ELF-1 (cell line): ENCODE data around the gene LCK.
"Not testable (repeated sequence)": the region's sequence is repeated elsewhere in the genome, so short reads cannot be mapped to it uniquely, and the experiment has no call there.

ENCODE experiments used
- DNase-seq: peaks from one replicate; pipeline ENCODE4 v3.0.0-alpha.2; 2016; ENCODE audit warnings: low read depth, low spot score

LCK gene

GRCh38 chr1:32239790-32240139 lies 11.3 kb upstream of the LCK start:
- no peak for DNase-seq

- DNase-seq = peak; percentile 93
These were observed 10.7 kb upstream of the LCK start for GRCh38 chr1:32240140-32240951.

- DNase-seq = peak; percentile 76
These were observed 9.9 kb upstream of the LCK start for GRCh38 chr1:32241001-32241763.

- DNase-seq = peak; percentile 80
These were observed 8.7 kb upstream of the LCK start for GRCh38 chr1:32242341-32242851.

- DNase-seq = no peak
These were observed 4.2 kb upstream of the LCK start, which contains the start of gene FAM167B for GRCh38 chr1:32246888-32247273. Gene FAM167B (plus strand): TSS chr1:32247222. CDS start chr1:32247422, 200 bp downstream.

- no peak for DNase-seq
These were observed 3.6 kb upstream of the LCK start for GRCh38 chr1:32247452-32247851.

- peak; percentile 93 for DNase-seq
These were observed 2.8 kb upstream of the LCK start for GRCh38 chr1:32247983-32248889.

GRCh38 chr1:32249831-32250525 lies 1.1 kb upstream of the LCK start:
- DNase-seq = no peak

GRCh38 chr1:32255072-32256071 lies 4.3 kb downstream of the LCK start:
- no peak for DNase-seq

GRCh38 chr1:32256473-32257226 lies 5.6 kb downstream of the LCK start:
- DNase-seq = no peak

GRCh38 chr1:32257227-32257508 lies 6.1 kb downstream of the LCK start:
- no peak for DNase-seq

GRCh38 chr1:32263236-32263593 lies 12.2 kb downstream of the LCK start:
- not testable (repeated sequence) for DNase-seq

- DNase-seq = no peak
These were observed 12.7 kb downstream of the LCK start for GRCh38 chr1:32263744-32264143.

GRCh38 chr1:32265846-32266245 lies 14.8 kb downstream of the LCK start:
- no peak for DNase-seq

GRCh38 chr1:32266921-32267591 lies 16.0 kb downstream of the LCK start:
- no peak for DNase-seq

GRCh38 chr1:32269744-32270143 lies 18.7 kb downstream of the LCK start:
- DNase-seq = no peak

- no peak for DNase-seq
These were observed 21.7 kb downstream of the LCK start for GRCh38 chr1:32272557-32273390.
